Activated CD4-positive, CD25-positive, alpha-beta regulatory T cell treated with anti-CD3 and anti-CD28 coated beads, Interleukin-2, amount 50 U/mL, for 24 hours (primary cell): Measurements from ENCODE around the gene CSNK1G2.

Experiments used
- ATAC-seq, 2 donors: fragments of 150-1000 bp; cut with Tn5 transposase; one replicate each; pipeline ENCODE4 v1.10.0; 2021; ENCODE audit warnings: mild to moderate bottlenecking in 1 of 2, moderate library complexity in 1 of 2

Gene CSNK1G2

GRCh38 chr19:1920644-1921043 lies 20.3 kb upstream of the CSNK1G2 start:
- no peak for ATAC-seq

GRCh38 chr19:1921326-1921725 lies 19.6 kb upstream of the CSNK1G2 start:
- no peak for ATAC-seq

- ATAC-seq: no peak
Observed at GRCh38 chr19:1921825-1922224, 19.1 kb upstream of the CSNK1G2 start.

GRCh38 chr19:1922803-1923202 lies 18.2 kb upstream of the CSNK1G2 start:
- ATAC-seq: no peak

- ATAC-seq: peak; percentile 83 to 89
Observed at GRCh38 chr19:1923319-1923718, 17.7 kb upstream of the CSNK1G2 start.

GRCh38 chr19:1924320-1924961 lies 16.5 kb upstream of the CSNK1G2 start:
- no peak for ATAC-seq

GRCh38 chr19:1925544-1925943 lies 15.4 kb upstream of the CSNK1G2 start:
- ATAC-seq: no peak

- peak; percentile 92 to 99 for ATAC-seq
Observed at GRCh38 chr19:1929021-1929742, 11.8 kb upstream of the CSNK1G2 start.

GRCh38 chr19:1931445-1931844 lies 9.5 kb upstream of the CSNK1G2 start:
- ATAC-seq: no peak

- ATAC-seq: no peak
Observed at GRCh38 chr19:1932395-1932794, 8.6 kb upstream of the CSNK1G2 start.

GRCh38 chr19:1933244-1933643 lies 7.7 kb upstream of the CSNK1G2 start:
- ATAC-seq: no peak

GRCh38 chr19:1933942-1934341 lies 7.0 kb upstream of the CSNK1G2 start:
- no peak for ATAC-seq

GRCh38 chr19:1935484-1936208 lies 5.3 kb upstream of the CSNK1G2 start:
- ATAC-seq: no peak

GRCh38 chr19:1936430-1936829 lies 4.5 kb upstream of the CSNK1G2 start:
- ATAC-seq: no peak

GRCh38 chr19:1936916-1937610 lies 3.9 kb upstream of the CSNK1G2 start:
- no peak for ATAC-seq

- ATAC-seq: no peak
Observed at GRCh38 chr19:1938071-1938470, 2.9 kb upstream of the CSNK1G2 start.

- ATAC-seq: peak; percentile 21 to 28
Observed at GRCh38 chr19:1942078-1942933, 1.3 kb downstream of the CSNK1G2 start.

- ATAC-seq: no peak
Observed at GRCh38 chr19:1942934-1943555, 2.1 kb downstream of the CSNK1G2 start.

- ATAC-seq: no peak
Observed at GRCh38 chr19:1943661-1944087, 2.7 kb downstream of the CSNK1G2 start.

- ATAC-seq: no peak
Observed at GRCh38 chr19:1944088-1944915, 3.3 kb downstream of the CSNK1G2 start.
